ENCODE results near the gene TSPAN9. TPM values are rescaled to one million over a fixed set of nuclear protein-coding genes. Genes with fewer than 3 reads are reported as not detected.

Gene TSPAN9
- total RNA-seq, 1 experiment from 2014 or later, result 13.4 TPM

GRCh38 chr12:3179731-3180130 lies 102.6 kb downstream of the TSPAN9 start:
- no peak for DNase-seq (ENCODE audit: unreplicated experiment)
- Mint-ChIP-seq H3K27ac (ENCODE audit: low read depth, unreplicated experiment) (no peak overlapping the region), H3K36me3 (ENCODE audit: insufficient read depth, unreplicated experiment) (peaks cover 6% of the 10 kb centered on the region), H3K4me3 (ENCODE audit: unreplicated experiment) (no peak overlapping the region), H3K27me3 (ENCODE audit: insufficient read depth, unreplicated experiment) (no peaks in the 10 kb centered on the region), H3K4me1 (ENCODE audit: insufficient read depth, unreplicated experiment) (peaks cover 9% of the 10 kb centered on the region), H3K9me3 (ENCODE audit: unreplicated experiment) (no peaks in the 10 kb centered on the region)
- no TSS peak for BruUV-seq (replicated peaks)
- TF ChIP-seq CTCF (IDR thresholded peaks at IDR 0.05; ENCODE audit: unreplicated experiment), result no peak
- ChIA-PET CTCF (interaction anchor here (0.7 to 1.9 kb wide), 3 partner anchors 11 to 106 kb away, joined by 3 to 11 read pairs (median 3); no protein-coding TSS in a partner anchor), POLR2A (interaction anchor here (0.7 kb wide), 1 partner anchor 833 kb away, joined by 3 read pairs; no protein-coding TSS in a partner anchor)
- intact Hi-C loops (cut with micrococcal nuclease), result no loop called here

GRCh38 chr12:3182426-3182825 lies 105.2 kb downstream of the TSPAN9 start:
- Mint-ChIP-seq H3K27me3 (ENCODE audit: insufficient read depth, unreplicated experiment) (no peaks in the 10 kb centered on the region), H3K27ac (ENCODE audit: low read depth, unreplicated experiment) (peak overlapping the region; percentile 29), H3K9me3 (ENCODE audit: unreplicated experiment) (no peaks in the 10 kb centered on the region), H3K4me3 (ENCODE audit: unreplicated experiment) (no peak overlapping the region), H3K4me1 (ENCODE audit: insufficient read depth, unreplicated experiment) (peaks cover 23% of the 10 kb centered on the region), H3K36me3 (ENCODE audit: insufficient read depth, unreplicated experiment) (peaks cover 6% of the 10 kb centered on the region)
- POLR2A ChIA-PET, result no interaction called here
- no TSS peak for BruUV-seq (replicated peaks)
- intact Hi-C loops (cut with micrococcal nuclease), result no loop called here
- peak; percentile 63 for DNase-seq (ENCODE audit: unreplicated experiment)
- TF ChIP-seq CTCF (IDR thresholded peaks at IDR 0.05; ENCODE audit: unreplicated experiment), result no peak
- CTCF ChIA-PET, result interaction anchor here (0.6 to 2.3 kb wide), 4 partner anchors 20 to 1081 kb away, joined by 3 to 11 read pairs (median 3); no protein-coding TSS in a partner anchor

GRCh38 chr12:3184485-3184884 lies 107.3 kb downstream of the TSPAN9 start:
- no peak for DNase-seq (ENCODE audit: unreplicated experiment)
- BruUV-seq (replicated peaks), result no TSS peak
- Mint-ChIP-seq H3K36me3 (ENCODE audit: insufficient read depth, unreplicated experiment) (peaks cover 6% of the 10 kb centered on the region), H3K27ac (ENCODE audit: low read depth, unreplicated experiment) (no peak overlapping the region), H3K9me3 (ENCODE audit: unreplicated experiment) (no peaks in the 10 kb centered on the region), H3K4me3 (ENCODE audit: unreplicated experiment) (no peak overlapping the region), H3K27me3 (ENCODE audit: insufficient read depth, unreplicated experiment) (no peaks in the 10 kb centered on the region), H3K4me1 (ENCODE audit: insufficient read depth, unreplicated experiment) (peaks cover 28% of the 10 kb centered on the region)
- ChIA-PET POLR2A (interaction anchor here (0.8 kb wide), 1 partner anchor 16 kb away, joined by 5 read pairs; no protein-coding TSS in a partner anchor), CTCF (interaction anchor here (0.7 to 3.5 kb wide), 4 partner anchors 18 to 111 kb away, joined by 3 to 22 read pairs (median 4); no protein-coding TSS in a partner anchor)
- TF ChIP-seq CTCF (IDR thresholded peaks at IDR 0.05; ENCODE audit: unreplicated experiment), result no peak
- intact Hi-C loops (cut with micrococcal nuclease), result no loop called here

GRCh38 chr12:3185260-3185870 lies 108.2 kb downstream of the TSPAN9 start:
- POLR2A ChIA-PET, result interaction anchor here (0.8 kb wide), 1 partner anchor 17 kb away, joined by 5 read pairs; no protein-coding TSS in a partner anchor

More at GRCh38 chr12:3185260-3185870, 108.2 kb downstream of the TSPAN9 start:
- no peak for DNase-seq (ENCODE audit: unreplicated experiment)
- no peak overlapping the region for H3K4me3 Mint-ChIP-seq (ENCODE audit: unreplicated experiment)
- BruUV-seq (replicated peaks), result no TSS peak
- H3K27me3 Mint-ChIP-seq (ENCODE audit: insufficient read depth, unreplicated experiment), result no peaks in the 10 kb centered on the region
- H3K4me1 Mint-ChIP-seq (ENCODE audit: insufficient read depth, unreplicated experiment), result peaks cover 28% of the 10 kb centered on the region
- H3K36me3 Mint-ChIP-seq (ENCODE audit: insufficient read depth, unreplicated experiment), result peaks cover 6% of the 10 kb centered on the region
- no peaks in the 10 kb centered on the region for H3K9me3 Mint-ChIP-seq (ENCODE audit: unreplicated experiment)
- no peak for TF ChIP-seq CTCF (IDR thresholded peaks at IDR 0.05; ENCODE audit: unreplicated experiment)
- H3K27ac Mint-ChIP-seq (ENCODE audit: low read depth, unreplicated experiment), result no peak overlapping the region
- intact Hi-C loops (cut with micrococcal nuclease), result no loop called here
- CTCF ChIA-PET, result interaction anchor here (0.6 to 3.5 kb wide), 4 partner anchors 17 to 672 kb away, joined by 4 to 22 read pairs (median 4); no protein-coding TSS in a partner anchor

Measured in MCF 10A (cell line).